Measurements from ENCODE around the gene GPR78.

Gene GPR78

GRCh38 chr4:8547108-8547911 is 32.9 kb upstream of the GPR78 start:
- DNase-seq (ENCODE audit: low read depth): no peak

GRCh38 chr4:8547912-8548730 is 32.1 kb upstream of the GPR78 start:
- no peak for DNase-seq (ENCODE audit: low read depth)

- DNase-seq (ENCODE audit: low read depth): no peak
These were observed 31.4 kb upstream of the GPR78 start for GRCh38 chr4:8548731-8549351.

DNA sequence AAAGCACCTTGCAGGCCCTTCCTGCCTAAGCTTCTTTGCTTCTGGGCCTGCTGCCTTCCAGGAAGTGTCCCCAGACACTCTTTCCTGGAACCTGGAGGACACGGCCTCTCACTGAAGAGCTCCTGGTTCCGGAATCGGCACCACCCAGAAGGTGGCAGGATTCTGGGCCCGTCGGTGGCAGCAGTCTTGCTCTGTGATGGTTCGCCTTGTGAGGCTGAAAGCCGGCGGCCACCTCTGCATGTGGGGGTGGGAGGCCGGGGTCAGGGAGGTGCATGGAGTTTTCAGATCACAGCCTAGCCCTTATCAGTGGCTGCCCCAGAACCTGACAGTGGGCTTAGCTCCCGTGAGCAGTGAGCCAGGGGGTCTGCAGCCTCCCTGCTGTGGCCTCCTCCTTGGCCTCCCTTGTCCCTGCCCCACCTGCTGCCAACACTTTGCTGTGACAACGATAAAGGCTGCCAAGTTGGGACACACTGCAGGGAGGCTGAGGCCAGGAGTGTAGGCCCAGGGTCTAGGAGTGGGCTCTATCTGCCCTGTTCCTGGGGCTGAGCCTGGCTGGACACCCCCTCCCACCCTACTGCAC is 30.8 kb upstream of the GPR78 start:
- DNase-seq (ENCODE audit: low read depth): no peak

- DNase-seq (ENCODE audit: low read depth): no peak
These were observed 29.5 kb upstream of the GPR78 start for GRCh38 chr4:8550691-8551090.

GRCh38 chr4:8552024-8552423 is 28.2 kb upstream of the GPR78 start:
- no peak for DNase-seq (ENCODE audit: low read depth)

GRCh38 chr4:8552581-8553205 is 27.5 kb upstream of the GPR78 start:
- no peak for DNase-seq (ENCODE audit: low read depth)

DNA sequence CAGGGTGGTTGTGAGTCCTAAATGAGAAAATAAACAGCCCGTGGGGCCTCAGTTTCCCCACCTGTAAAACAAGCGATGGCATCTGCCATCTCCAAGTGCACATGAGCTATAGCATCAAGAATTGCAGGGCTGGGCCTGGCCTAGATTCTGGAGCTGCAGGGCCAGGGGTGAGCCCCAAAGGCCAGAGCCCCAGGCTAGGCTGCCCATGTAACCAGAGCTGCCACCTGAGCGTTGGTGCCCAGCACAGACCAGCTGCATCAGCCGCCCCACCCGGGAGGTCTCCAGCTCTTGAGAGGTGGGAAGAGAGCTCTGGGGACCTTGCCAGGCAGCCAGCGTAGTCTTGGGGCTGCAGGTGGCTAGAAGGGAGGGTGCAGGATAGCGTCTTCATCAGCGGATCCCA is 27.0 kb upstream of the GPR78 start:
- no peak for DNase-seq (ENCODE audit: low read depth)

- no peak for DNase-seq (ENCODE audit: low read depth)
These were observed 26.2 kb upstream of the GPR78 start for GRCh38 chr4:8553991-8554405.

GRCh38 chr4:8554555-8555100 is 25.6 kb upstream of the GPR78 start:
- no peak for DNase-seq (ENCODE audit: low read depth)

GRCh38 chr4:8555716-8556115 is 24.5 kb upstream of the GPR78 start:
- no peak for DNase-seq (ENCODE audit: low read depth)

DNA sequence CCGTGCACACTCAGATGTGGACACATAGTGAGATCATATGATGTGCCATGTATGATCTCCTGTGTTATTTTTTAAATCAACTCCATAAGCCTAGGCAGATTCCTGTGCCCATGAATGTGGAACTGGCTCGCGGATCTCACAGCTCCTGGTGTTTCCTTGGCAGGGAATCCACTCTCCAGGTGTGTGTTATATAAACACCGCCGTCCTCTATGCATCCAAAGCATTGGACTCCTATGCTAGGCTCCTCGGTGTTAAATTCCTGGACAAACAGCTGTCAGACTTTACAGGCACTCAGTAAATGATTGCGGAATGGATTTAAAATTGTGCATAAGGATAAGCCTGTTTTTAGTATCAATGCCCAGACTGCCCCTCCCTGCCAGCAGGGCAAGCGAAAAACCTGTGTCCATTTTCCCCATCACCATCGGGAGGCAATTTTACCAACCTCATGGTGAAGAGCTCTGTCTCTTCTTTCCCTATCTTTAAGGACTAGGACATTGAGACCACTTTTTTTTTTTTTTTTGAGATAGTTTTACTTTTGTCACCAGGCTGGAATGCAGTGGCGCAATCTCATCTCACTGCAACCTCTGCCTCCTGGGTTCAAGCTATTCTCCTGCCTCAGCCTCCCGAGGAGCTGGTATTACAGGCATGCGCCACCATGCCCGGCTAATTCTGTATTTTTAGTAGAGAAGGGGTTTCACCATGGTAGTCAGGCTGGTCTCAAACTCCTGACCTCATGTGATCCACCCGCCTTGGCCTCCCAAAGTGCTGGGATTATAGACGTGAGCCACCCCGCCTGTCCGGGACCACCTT is 23.6 kb upstream of the GPR78 start:
- DNase-seq (ENCODE audit: low read depth): no peak

DNA sequence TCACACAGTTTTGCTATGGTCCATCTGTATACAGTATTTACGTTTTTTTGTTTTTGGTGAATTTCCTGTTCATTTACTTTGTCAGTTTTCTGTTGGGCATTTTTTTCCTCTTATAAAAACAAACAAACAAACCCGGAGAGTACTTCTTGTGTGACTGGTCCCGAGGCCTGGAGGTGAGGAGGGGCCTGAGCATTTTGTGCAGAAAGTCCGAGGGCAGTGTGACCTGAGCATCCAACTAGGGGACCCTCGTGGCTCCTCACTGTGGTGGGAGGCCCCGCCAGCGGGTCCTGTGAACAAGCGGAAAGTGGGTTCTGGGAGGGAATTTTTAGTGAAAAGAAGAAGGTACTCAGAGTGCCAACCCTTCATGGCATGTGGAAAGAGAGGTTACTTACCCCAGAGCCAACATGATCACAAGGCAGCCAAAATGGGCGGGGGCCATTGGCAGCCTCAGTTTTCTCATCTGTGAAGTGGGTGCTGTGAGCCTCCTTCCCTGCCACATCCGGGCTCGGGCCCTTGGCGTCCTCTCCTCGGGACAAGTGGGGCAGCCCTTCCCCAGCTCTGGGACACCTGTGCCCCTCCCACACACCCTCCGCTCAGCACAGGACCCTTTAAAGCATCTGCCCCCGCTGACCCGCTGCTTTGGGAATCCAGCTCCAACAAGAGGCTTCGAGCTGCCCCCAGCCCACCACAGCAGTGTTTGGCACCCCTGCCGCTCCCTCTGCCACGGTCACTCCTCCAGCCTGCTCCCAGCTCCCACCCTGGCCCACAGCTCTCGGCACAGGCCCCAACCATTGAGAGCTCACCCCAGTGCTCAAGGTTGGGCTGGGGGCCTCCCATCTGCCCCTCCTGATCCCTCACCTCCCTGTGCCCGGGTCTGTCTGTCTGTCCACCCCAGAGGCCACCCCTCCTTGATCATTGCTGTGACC is 22.8 kb upstream of the GPR78 start:
- no peak for DNase-seq (ENCODE audit: low read depth)

DNA sequence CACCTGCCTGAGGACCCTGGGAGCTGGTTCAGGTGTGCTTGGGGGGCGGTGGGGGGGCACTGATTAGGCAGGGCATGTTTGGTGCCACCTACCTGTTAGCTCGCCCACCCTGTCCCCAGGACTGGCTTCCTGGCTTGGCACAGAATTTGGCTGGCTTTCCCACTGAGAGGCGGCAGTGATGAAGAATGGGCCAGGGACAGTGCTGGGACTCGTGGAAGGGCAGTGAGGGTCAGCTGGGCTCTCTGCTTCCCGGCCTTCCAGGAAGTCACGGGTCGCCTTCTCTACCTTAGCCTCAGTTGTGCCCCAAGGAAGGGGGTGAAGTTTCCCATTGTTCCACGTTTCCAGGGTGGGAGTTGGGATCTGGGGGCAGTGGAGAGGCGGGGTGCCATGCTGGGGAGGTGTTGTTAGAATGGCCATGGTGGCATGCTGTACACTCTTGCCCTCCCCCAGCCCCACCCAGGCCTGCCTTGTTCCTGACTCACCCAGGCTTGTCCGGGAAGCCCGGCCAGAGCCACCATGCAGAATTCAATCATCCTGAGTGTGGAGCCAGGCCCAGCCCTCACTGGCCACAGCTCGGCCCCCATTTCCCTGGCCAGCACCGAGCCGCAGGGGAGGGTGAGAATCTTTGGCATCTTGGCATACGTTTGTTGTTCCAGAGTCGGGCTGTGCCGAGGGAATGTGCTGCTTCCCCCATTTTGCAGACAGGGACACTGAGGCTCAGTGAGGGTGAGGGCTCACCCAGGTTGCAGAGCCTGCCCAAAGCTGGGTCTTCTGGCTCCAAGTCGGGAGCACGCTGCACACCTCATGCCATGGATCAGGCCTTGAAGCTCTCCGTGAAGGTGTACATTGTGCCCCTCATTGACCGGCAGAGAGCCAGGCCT is 21.9 kb upstream of the GPR78 start:
- no peak for DNase-seq (ENCODE audit: low read depth)

DNA sequence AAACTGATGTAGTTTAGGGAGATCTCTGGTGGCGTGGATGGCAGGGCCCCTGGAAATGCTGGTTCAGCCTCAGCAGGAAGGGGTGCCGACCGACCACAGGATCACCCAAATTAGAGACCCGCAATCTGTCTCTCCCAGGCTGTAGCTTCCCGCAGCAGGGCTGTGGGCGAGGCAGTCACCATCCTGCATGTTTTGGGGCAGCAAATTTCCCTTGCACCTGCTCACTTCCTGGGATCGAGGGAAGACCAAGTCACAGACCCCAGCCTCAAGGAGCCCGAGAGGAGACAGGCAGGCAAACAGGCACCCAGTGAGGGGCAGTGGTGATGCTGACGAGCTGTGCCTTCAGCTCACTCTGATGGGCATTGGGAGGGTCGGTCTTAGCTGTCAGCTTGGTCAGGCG is 21.2 kb upstream of the GPR78 start:
- no peak for DNase-seq (ENCODE audit: low read depth)

DNA sequence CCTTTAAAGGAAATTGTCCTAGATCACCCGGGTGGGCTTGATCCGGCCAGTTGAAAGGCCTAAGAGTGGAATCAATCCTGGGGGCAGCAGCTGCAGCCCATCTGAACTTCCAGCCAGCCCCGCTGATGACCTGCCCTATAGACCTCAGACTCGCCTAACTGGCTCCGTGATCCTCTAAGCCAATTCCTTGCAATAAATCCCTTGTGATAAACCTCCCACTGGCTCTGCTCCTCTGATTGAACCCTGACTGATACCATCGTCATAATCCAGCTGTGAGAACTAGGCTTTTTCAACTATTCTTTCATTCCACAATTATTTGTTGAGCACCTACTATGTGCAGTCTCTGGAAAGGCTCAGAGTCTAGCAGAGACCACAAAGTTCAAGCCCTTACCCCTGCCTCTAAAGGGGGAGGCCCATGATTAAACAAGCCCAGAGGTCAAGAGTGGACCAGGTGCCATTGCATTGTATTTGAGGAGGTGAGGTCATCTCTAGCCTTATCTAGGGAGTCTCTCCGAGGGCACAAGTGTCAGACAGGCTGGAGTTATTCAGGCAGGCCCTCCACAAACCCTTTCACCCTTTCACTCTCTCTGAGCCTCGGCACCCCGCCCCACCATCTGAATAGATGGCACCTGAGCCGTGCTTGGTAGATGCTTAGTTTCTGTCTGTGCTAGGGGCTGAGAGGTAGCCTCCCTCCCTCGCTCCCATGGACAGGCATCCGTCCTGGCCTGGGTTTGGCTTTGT is 20.5 kb upstream of the GPR78 start:
- DNase-seq (ENCODE audit: low read depth): no peak

DNA sequence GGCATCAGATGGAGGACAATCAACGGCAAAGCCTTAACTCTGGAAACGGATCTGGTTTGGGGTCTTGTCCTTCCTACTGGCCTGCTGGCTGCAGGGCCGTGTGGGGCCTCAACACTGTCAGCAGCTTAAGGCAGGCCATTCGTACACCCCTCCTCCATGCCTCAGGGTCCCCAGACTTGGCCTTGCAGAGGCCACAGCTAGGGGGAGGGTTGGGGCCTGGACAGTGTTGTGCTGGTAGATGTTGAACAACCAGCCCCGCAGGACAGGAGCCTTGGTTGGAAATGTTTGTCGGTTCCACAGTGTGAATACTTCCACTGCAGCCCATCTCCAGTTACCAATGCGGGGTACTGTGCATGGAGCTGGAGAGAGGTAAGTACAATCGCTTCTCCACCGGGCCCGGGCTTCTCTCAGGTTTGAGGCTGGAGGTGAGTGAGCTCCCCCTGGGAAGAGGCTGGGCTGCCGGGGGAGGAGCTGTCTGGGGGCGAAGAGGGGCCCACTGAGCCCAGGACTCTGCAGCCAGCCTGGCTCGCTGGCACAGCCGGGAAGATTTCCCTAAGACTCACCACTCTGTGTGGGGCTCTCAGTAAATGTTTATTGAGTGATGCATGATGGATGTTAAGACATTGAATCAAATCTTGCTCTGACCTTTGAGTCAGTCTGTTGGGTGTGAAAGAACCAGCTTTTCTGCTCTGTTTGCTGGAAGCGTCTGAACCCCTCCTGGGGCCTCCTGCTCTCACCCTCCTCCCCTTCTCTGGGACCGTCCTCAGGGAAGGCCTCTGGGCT is 19.7 kb upstream of the GPR78 start:
- no peak for DNase-seq (ENCODE audit: low read depth)

Measured in T follicular helper cell (primary cell).